ENCODE results near the gene NFAM1.

The NFAM1 gene

DNA sequence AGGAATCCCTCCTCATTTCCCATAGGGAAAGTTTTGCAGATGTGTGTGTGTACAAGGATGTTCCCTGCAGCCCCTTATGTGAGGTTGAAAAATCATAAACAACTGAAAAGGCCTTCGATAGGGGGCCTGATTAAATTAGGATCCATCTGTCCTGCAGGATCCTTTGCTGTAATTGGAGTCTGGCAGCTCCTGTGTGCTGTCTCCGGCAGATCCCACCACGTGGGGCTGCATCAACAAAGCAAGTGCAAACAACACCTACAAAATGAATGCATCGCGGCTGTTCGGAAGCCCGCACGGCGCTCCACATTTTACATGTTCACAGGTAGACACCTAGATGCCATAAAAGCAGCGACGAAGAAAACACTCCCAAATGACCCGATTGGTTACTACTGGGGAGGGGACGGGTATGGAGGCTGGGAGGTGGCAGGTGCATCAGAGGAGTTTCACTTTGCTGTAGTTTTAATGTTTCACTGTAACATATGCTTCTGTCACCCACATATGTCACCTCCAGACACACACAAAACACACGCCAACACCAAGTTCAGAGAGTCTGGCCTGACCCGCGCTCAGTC lies 52.2 kb downstream of the NFAM1 start:
- no peak for DNase-seq

DNA sequence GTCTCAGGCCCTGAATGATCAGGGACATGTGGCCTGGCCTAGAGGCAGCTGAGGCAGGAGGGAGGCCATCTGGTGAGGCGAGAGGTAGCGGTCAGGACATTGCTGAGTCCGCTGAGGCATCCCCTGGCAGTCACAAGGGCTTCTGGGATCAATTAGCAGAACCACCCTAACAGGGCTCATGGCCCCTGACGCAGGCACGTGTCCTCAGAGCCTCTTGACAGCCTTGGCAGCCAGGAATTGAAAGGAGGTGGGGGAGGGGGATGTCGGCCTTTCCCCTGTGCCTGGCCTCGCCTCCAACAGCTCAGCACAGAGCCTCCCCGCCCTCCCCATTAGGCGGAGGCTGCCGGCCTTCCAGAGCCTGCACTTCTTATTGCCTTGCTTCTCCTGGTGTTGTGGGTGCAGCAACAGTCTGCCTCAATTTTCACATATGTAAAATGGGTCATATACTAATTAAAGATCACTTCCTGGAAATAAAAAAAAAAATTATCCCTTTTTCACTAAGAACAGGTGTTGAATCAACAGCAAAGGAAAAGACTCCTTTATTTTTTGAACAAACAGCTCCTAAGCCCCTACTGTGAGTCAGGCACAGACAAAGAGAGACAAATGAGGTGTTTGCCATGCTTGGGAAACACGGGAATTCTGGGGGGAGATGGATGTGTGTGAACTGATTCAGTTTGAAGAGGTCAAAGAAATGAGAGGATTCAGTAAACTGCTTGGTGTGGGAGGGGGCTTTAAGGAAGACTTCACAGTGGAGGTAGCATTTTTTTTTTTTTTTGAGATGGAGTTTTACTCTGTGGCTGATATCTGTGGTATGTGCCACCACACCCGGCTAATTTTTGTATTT lies 55.3 kb downstream of the NFAM1 start:
- DNase-seq, result no peak

DNA sequence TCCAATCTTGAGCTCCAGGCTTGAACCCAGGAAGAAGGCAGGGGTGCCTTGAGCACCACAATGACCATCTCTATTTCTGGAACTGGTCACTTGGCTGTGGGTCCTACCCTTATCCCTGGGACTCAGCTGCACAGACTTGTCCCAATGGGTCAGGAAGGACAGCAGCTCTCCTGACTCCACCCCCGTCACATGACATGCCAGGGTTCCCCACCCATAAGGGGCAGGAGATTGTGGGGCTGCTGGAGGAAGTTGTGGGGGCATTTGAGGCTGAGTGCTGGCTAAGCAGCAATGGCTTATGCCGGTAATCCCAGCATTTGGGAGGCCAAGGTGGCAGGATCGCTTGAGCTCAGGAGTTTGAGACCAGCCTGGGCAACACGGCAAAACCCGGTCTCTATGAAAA lies 56.2 kb downstream of the NFAM1 start:
- no peak for DNase-seq

DNA sequence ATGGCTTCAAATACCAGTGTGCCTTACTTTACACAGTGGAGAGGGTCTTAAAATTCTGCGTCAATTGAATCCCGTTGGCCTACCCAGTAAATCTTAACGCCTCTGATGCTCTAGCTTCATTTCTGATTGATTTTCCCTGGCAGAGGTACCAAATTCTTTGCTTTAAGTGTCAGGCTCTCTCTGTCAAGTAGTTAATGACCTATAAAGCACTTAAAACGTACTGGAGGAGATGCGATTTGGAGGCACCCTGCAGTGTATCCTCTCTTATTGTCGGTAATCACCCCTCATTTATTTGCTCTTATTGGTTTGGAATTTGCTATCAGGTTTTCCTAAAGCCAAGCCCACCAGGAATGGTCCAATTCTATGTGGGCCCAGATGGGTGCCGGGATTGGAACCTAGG lies 59.2 kb downstream of the NFAM1 start:
- DNase-seq, result no peak

DNA sequence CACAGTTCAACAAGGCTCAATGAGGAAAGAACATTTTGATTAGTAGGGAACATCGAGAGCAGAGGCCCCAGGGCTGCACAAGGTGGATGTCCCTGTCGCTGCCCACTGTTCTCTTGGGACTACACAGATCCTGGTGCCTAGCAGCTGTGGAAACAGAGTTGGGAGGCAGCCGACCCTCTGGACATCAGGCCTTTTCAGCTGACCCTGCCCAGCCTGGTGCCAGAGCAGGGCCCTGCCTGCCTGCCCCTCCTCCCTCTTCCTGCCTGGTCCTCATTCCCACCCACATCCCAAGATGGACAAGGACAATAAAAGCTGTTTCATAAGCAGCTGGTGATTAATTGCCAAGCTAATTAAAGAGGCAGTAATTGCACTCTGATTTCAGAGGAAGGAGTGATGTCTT lies 60.7 kb downstream of the NFAM1 start:
- DNase-seq, result no peak

DNA sequence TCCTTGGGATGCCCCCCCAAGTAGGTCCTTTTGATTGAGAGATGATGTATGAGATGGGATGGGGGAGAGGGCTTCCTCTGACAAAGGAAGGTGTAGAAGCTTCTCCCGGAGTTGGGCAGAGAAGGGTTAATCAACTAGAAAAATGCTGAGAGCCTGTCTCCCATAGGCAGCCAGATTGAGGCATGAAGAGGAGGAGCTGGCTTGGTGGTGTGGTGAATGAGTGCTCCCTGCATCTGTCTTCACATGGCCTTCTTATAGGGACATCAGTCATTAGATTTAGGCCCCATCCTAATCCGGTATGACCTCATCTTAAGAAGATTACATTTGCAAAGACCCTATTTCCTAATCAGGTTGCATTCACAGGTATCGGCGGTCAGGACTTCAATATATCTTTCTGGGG lies 61.1 kb downstream of the NFAM1 start:
- no peak for DNase-seq

DNA sequence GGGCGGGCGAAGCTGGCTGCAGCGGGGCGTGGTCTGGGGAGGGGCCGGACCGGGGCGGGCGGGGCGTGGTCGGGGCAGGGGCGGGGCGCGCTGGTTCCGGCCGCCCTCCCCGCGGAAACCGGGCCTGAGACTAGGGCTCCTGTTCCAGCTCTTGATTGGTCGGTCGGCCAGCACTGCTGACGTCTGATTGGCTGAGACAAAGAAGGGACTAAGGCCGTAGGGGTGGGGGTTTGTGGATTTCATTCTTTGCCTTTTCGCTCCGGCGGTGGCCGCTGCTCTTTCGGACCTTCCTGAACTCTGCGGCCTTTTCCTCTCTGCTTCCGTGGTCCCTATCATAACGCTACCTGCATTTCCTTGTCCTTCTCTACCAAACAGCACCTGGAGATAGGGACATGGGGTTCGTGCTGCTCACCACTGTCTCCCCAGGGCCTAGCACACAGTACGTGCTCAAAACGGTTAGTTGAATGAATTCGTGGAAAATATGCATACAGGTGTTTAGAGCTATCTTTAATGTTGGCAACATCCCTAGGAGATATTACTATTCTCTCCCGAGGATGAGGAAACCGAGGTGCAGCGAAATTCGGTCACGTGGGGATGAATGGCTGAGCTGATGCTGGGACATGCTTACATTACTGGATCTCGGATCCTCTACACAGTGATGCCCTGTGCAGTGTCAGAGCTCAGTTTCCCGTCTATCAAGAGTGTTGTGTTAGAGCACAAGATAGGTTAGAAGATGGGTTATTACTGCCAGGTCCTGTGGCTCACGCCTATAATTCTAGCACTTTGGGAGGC lies 62.8 kb downstream of the NFAM1 start:
- peak; percentile 92 for DNase-seq

DNA sequence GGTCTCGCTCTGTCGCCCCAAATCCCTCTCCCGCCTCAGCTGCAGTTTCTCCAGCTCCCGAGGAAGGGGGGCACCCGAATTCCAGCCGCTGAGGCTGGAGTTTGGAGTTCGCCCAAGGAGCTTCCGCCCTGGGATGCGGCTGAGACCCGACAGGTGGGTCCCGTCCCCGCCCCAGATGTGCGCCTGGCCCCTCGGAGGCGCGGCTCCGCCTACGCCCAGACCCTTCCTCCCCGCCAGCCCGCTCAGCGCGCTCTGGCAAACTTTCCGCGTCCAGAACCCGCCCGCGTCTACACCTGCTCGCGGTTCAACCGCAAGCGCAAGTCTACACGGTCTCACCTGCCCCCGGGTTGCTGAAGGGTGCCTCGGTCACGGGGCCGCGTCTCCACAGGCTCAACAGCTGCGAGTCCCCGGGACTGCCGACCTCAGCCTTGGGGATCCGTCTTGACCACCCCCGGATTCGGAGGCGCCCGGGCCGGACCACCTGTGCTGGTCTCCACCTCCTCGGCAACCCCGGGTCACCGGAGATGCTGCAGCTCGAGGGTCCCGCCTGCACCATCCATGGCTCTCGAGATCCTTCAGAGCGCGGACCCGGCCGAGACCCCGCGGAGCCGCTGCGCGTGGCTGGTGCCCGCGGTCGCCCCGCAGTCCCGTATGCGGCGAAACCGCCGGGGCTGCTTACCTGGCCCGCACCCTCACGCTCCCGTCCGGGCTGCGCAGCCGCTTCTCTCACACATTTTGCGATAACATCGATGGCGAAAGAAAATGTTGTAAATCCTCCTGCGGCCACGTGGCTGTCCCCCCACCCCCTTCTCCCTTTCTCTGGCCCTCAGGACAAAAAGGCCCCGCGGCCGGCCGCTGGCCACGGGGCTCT lies 63.6 kb downstream of the NFAM1 start:
- DNase-seq, result no peak

DNA sequence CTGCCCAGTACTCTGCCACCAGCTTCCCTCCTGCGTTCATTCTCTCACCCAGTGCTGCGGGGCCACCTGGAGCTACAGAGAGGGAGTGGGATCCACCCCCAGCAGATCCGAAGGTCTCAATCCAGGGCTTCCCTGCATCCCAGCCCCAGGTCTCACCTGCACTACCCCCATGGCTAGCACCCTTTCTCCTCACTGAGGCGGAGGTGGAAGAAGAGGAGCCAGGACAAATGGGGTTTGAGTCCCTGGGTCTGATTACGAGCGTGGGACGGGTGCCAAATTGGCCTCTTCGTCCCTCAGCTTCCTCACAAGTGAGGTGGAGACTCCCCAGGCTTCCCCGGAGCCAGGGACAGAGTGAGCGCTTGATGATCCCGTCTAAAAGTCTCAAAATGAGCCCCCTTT lies 64.2 kb downstream of the NFAM1 start:
- no peak for DNase-seq

DNA sequence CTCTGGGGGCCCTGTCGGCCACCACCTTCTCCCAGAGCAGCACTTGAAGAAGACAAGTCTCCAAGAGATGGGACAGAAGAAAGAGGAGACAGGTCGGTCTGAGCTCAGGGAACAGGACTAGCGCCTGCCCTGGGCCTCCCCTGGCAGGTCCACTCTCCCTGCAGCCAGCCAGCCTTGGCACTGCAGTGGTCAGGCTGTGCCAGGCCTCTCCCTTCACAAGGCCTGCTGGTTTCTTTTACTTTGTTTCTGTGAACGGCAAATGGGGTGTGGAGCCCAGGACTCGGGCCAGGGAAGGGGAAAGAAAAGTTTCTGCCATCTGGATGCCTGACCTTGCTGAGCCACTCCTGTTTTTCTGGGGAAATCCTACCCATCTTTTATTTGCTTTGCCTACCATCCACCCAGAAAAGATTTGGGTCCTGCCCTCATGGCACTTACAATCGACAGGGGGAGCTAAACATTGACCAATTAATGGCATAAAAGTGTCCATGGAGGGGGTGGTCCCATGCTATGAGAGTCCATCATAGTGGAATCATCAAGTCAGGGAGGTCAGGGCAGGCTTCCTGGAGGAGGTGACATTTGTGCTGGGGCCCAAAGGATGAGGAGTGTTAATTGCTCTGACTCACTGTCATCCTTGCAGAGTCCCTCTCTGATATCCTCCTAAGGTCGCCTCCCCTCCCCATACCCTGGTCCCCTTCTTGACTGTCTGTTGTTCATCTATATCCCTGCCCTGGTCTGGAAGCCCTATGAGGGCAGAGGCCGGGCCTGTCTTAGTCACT lies 65.2 kb downstream of the NFAM1 start:
- DNase-seq, result no peak

DNA sequence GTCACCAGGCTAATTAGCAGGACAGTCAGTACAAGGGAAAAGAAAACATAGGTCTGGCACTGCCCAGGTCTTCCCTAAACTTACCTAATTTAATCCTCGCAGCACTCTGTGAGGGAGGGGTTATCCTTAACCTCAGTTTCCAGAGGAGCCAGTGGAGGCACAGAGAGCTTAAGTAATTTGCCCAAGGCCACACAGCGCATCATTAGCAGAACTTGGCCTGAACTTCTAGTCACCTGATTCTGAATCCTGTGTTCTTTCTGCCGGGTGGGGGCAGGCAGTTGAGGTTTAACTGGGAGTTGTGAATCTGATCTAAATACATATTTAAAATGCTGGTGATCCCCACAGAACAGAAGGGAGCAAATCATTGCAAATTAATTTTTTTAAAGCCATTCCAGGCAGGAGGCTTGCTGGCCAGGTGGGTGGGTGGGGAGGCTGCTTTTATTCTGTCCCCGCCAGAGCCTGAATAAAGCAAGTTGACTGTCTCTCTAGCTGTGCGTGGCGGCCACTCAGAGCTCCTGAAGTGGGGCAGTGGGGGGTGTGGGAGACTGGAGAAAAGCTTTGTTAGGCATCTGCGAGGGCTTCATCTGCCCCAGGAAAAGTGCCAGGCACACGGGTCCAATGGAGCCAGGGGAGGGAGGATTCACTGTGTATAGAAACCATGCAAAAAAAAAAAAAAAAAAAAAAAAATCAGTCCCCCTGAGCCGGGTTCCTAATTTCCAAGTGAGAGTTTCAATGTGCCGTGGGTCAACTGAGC lies 66.1 kb downstream of the NFAM1 start:
- DNase-seq, result no peak

DNA sequence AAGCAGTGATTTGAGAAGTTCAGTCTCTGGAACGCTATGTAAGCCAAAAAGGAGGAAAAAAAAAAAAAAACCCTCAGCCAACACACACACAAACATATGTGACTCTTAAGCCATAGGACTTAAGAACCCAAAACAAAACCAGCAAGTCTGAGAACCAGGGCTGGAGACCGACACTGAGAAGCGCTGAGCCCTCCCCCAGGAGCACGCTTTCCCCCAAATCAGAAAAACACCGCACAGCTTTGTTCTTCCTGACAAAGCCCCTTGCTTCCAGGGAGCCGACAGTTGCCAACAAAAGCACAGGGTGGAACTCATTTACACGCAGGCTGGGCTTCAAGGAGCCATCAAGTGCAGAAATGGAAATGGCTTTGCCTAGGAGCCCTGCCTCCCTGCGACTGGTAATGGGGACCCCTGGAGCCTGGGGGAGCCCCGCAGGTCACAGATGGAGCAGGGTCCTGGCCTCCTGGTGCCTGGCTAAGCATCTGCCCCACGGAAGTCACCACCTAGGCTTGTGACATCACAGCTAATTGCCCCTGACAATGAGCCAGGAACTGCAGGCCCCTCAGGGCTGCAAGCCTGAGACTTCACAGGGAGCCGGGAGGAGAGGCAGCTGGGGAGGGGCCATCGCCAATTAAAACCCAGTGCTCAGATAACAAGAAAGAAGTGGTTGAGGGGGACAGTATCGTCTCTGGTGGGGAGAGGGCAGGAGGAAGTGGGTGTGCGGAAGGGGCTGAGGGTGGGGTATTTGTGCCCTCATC lies 66.9 kb downstream of the NFAM1 start:
- DNase-seq, result no peak

DNA sequence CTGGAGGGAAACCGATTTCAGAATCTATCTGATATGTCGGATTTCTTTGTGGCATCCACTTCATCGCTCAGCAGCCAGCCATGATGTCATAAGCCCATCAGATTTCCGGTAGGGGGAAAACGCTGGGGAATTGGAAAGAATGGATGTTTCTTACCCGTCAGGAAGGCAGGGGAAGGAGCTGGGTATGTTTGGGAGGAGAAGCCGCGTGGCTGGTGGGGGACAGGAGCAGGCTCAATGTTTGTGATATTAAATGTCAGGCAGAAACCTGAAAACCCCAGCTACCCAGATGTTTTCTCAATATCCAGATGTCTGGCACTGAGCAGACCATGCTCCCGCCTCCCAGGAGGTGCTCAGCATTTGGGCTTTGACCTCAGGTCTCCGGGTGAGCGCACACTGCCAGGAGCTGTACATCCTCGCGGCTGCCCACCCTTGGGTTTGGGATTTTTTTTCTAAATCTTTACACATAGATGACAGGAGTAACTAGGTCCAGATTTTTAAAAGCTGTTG lies 67.5 kb downstream of the NFAM1 start:
- no peak for DNase-seq

DNA sequence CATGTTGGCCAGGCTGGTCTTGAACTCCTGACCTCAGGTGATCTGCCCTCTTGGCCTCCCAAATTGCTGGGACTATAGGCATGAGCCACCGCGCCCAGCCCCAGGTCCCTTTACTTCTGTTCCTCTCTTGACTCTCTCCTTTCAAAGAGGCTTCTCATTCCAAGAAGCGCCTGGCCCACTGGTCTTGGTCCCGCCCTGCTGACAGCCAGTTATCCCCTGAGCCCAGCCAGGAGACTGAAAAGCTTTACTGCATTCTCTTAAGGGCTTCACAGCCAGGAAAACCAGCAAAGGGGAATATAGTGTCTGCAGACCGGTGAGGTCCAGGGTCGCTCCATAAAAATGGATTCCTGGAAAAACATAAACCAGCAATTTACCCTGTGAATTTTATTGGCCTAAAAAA lies 68.3 kb downstream of the NFAM1 start:
- DNase-seq, result no peak

DNA sequence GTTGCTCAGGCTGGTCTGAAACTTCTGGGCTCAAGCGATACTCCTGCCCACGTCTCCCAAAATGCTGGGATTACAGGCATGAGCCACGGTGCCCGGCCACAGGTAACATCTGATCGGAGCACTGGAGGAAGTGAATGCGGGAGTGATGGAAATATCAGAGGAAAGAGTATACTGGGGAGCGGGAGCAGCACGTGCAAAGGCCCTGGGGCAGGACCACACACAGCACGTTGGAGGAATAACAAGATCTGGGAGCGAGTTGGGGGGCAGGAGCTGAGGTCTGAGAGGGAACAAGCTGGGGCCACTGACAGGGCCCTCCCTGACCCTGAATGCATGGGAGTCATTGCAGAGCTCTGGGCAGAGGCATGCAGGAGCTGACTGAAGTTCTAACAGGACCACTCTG lies 70.7 kb downstream of the NFAM1 start:
- DNase-seq, result no peak

DNA sequence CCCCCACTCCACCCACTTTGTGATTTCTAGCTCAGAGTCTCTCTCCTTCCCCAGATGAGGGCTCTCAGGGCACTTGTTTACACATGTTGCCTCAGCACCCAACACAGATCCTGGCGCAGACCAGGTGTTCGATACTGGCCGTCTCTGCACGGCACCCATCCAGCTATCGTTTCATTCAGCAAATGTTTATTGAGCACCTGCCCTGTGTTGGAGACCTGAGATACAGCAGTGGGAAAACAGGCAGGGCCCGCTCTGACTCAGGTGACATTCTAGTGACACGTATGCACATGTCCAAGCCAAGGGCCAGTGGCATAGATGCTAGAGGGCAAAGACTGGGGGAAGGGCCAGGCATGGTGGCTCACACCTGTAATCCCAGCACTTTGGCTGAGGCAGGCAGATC lies 71.9 kb downstream of the NFAM1 start:
- DNase-seq, result no peak

DNA sequence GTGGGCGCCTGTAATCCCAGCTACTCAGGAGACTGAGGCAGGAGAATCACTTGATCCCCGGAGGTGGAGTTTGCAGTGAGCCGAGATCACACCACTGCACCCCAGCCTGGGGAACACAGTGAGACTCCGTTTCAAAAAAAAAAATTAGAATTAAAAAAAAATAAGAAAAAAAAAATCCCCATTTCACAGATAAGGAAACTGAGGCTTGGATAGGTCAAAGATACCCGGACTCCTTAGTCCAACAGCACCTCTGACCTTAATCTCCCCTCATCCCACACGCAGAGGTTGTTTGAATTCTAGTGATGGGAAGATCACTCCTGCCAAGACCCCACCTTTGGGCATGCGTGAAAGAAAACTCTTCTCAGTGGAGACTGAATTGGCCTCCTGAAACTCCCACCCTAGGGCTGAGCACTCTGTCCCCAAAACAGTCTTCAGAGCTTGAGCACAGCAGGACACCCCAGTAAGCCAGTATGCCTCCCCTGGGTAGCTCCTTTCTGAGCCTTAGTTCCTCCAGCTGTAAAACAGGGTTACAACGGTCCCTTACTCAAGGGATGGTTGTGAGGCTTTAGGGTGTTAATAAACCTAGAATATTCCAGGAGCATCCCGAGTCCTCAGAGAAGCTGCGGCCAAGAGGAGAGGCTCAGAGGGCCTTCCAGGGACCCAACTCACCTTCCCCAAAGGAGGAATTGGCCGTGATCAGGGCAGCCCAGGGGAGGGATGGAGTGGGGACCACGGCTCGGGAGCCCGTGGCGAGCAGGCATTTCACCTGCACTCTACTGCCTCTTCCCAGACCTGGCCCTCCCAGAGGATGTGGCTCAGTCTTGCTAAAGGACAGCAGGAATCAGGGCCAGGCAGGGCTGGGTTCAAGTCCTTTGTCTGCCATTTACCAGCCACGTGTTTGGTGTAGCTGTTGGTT lies 73.3 kb downstream of the NFAM1 start:
- no peak for DNase-seq

DNA sequence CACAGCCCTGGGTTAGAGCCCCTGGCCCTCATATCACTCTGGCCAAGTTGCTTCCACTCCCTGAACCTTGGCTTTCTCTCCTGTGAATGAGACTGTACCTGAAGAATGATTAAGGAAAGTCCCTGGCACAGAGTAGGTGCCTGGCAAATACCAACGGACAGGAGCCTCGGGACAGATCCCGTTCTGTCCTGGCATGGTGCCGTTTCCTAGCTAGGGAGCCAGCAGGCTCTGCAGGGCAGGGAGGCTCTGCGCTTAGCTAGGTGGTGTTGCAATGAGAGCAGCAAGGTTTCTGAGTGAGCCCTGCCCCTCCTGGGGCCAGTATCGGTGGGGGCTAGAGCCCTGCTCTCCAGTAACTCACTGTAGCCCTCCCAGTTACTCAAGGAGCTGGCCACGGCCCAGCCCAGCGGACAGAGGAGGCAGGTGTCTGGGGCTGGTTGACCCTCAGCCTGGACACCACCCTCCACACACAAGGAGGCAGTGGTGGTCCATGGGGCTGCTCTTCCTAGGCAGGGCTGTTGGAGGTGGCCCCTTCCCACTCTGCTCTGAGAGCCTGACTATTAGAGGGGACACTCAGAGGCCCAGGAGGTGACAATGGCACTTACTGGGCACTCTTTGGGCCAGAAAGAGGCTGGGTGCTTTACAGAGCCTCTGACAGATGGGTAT lies 74.4 kb downstream of the NFAM1 start:
- DNase-seq, result no peak

DNA sequence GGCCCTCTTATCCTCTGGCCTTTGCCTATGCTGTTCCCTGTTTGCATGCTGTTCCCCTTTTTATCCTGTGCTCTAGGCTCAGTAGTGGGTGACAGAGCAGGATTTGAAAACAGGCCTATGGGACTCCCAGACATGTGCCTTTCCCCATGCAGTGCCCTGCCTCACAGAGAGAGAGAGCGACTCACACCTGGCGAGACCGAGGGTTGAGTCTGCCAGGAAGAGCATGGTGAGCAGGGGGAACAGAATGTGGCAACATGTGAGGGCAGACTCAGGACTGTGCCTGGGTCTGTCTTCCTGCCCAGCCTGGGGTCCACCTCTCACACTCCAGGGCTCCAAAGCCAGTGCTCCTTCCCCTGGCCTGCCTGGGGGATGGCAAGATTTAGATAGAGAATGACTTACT lies 75.0 kb downstream of the NFAM1 start:
- DNase-seq, result no peak
